CD4-positive, alpha-beta memory T cell (primary cell): ENCODE results near the gene SH3BP4. TPM values are rescaled to one million over a fixed set of nuclear protein-coding genes. Genes with fewer than 3 reads are reported as not detected.

Source experiments
- CTCF ChIA-PET: fragments of 350-600 bp; sonication (Branson Sonifier 250); formaldehyde crosslinking; loops from one replicate; lab custom pipeline; 2021; ENCODE audit warnings: inconsistent platforms; ENCODE audit not compliant: partially characterized antibody; lab: Charles Lee
- POLR2A ChIA-PET: fragments of 350-600 bp; sonication (Branson Sonifier 250); formaldehyde crosslinking; loops from one replicate; lab custom pipeline; 2021; ENCODE audit not compliant: partially characterized antibody; lab: Charles Lee
- DNase-seq, 5 donors: peaks; one replicate each; pipeline versions ENCODE4 v3.0.0 to v3.0.0-alpha.2; 2020 to 2022; ENCODE audit warnings: mixed read lengths in 1 of 5
- H3K27ac ChIP-seq: one replicate; pipeline ENCODE4 v1.7.0; 2013; ENCODE audit warnings: low read depth, low read length
- H3K27me3 ChIP-seq: 2 replicates; pipeline ENCODE4 v1.7.0; 2013; ENCODE audit warnings: mild to moderate bottlenecking, low read length, moderate library complexity; ENCODE audit not compliant: insufficient read depth
- H3K36me3 ChIP-seq: 2 replicates; pipeline ENCODE4 v1.7.0; 2013; ENCODE audit warnings: mild to moderate bottlenecking, low read length, moderate library complexity; ENCODE audit not compliant: insufficient read depth
- H3K4me1 ChIP-seq: 2 replicates; pipeline ENCODE4 v1.7.0; 2013; ENCODE audit warnings: mild to moderate bottlenecking, low read length, moderate library complexity; ENCODE audit not compliant: insufficient read depth
- H3K4me3 ChIP-seq, 2 donors: one replicate each; pipeline ENCODE4 v1.7.0; 2013; ENCODE audit warnings: low read length in 2 of 2, mild to moderate bottlenecking in 1 of 2
- H3K9me3 ChIP-seq, 2 donors: one replicate each; pipeline ENCODE4 v1.7.0; 2013; ENCODE audit warnings: low read length in 2 of 2, control low read depth in 1 of 2; ENCODE audit not compliant: control insufficient read depth in 1 of 2
- H3K27ac Mint-ChIP-seq, 7 donors: one replicate each; pipeline ENCODE4 v1.8.0; 2020 to 2021; ENCODE audit warnings: mixed read lengths in 7 of 7, mild to moderate bottlenecking in 6 of 7, inconsistent platforms in 3 of 7, moderate library complexity in 3 of 7
- H3K27me3 Mint-ChIP-seq, 2 donors: one replicate each; pipeline ENCODE4 v1.8.0; 2020 to 2021; ENCODE audit warnings: mixed read lengths in 2 of 2
- H3K36me3 Mint-ChIP-seq, 2 donors: one replicate each; pipeline ENCODE4 v1.8.0; 2020 to 2021; ENCODE audit warnings: mixed read lengths in 2 of 2, inconsistent platforms in 1 of 2, mild to moderate bottlenecking in 1 of 2
- H3K4me1 Mint-ChIP-seq, 4 donors: one replicate each; pipeline ENCODE4 v1.8.0; 2020 to 2021; ENCODE audit warnings: mixed read lengths in 4 of 4, mild to moderate bottlenecking in 1 of 4
- H3K4me3 Mint-ChIP-seq, 8 donors: one replicate each; pipeline ENCODE4 v1.8.0; 2020 to 2021; ENCODE audit warnings: mixed read lengths in 8 of 8, mild to moderate bottlenecking in 7 of 8, moderate library complexity in 6 of 8, inconsistent platforms in 3 of 8
- H3K9me3 Mint-ChIP-seq, 8 donors: one replicate each; pipeline ENCODE4 v1.8.0; 2020 to 2021; ENCODE audit warnings: mixed read lengths in 8 of 8, mild to moderate bottlenecking in 5 of 8, inconsistent platforms in 3 of 8, moderate library complexity in 1 of 8
- intact Hi-C: fragments of 100-400 bp; cut with micrococcal nuclease; formaldehyde crosslinking; loops from one replicate; pipeline ENCODE4 v1.15.1; 2023
- polyA plus RNA-seq, 2 donors: library from polyadenylated mRNA; unstranded; fragments of 300-500 nt; fragmentation: Illumina TruSeq; gene quantifications; one replicate each; pipeline ENCODE4 v1.2.3, GENCODE V29; 2021
- total RNA-seq, 2 experiments: library from RNA; stranded (reverse); gene quantifications; one replicate each; pipeline ENCODE4 v1.2.3, GENCODE V29; 2021

SH3BP4 gene
- total and polyA plus RNA-seq, 4 experiments from 2014 or later = 0.20 TPM; not detected in 3

DNA sequence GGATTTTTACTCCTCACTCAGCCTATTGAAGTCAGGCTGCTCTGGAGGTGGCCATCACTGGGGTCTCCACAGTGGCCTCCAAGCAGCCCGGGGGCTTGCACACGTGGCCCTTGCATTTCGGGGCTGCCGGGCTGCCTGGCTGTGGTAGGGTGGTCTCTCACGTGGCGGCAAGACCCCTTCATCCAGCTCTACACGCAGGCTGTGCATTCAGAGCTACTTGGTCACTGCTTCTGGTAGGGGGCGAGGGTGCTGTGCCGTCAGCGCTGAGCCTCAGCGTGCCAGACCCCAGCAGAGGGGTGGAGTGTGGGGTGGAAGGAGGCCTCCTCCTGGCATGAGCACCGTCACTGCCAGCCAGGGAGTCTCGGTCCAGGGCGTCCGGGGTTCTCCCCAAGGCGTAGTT lies 80.6 kb downstream of the SH3BP4 start:
- Histone ChIP-seq H3K36me3 (no peaks in the 10 kb centered on the region), H3K27me3 (no peaks in the 10 kb centered on the region), H3K27ac (no peak overlapping the region), H3K4me1 (no peaks in the 10 kb centered on the region), H3K9me3 (no peaks in the 10 kb centered on the region), H3K4me3 (no peak overlapping the region)
- peak overlapping the region in 1 of 7 donors; percentile 55 for H3K27ac Mint-ChIP-seq
- no peaks in the 10 kb centered on the region for H3K4me1 Mint-ChIP-seq
- no peaks in the 10 kb centered on the region for H3K9me3 Mint-ChIP-seq
- no peak overlapping the region for H3K4me3 Mint-ChIP-seq
- intact Hi-C loops = no loop called here
- ChIA-PET POLR2A (no interaction called here), CTCF (no interaction called here)
- H3K36me3 Mint-ChIP-seq = no peaks in the 10 kb centered on the region
- no peak for DNase-seq
- peaks cover 2 to 14% of the 10 kb centered on the region in 2 donors for H3K27me3 Mint-ChIP-seq

DNA sequence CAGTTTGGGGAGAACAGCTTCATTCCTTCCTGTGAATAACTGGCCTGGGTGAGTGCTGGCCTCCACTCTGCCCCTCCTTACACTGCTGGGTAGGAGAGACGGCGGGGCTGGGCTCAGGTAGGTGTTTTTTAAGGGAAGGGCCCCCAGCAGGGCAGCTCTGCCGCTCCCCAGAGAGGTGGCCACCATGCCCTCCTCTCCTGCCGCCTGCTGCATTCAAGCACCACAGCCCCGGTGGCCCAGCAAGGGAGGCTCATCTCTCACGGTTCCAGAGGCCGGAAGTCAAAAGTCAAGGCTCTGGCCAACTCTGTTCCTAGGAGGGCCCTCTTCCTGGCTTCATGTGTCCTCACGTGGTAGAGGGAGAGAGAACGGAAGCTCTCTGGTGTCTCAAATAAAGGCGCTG lies 81.1 kb downstream of the SH3BP4 start:
- CTCF ChIA-PET = no interaction called here
- POLR2A ChIA-PET = no interaction called here
- no peak overlapping the region for H3K27ac ChIP-seq
- Mint-ChIP-seq H3K4me3 (no peak overlapping the region), H3K36me3 (no peaks in the 10 kb centered on the region), H3K27ac (no peak overlapping the region), H3K27me3 (peaks cover 2 to 14% of the 10 kb centered on the region in 2 donors), H3K4me1 (no peaks in the 10 kb centered on the region), H3K9me3 (no peaks in the 10 kb centered on the region)
- H3K4me3 ChIP-seq = no peak overlapping the region
- intact Hi-C loops = no loop called here
- no peaks in the 10 kb centered on the region for H3K9me3 ChIP-seq
- H3K27me3 ChIP-seq = no peaks in the 10 kb centered on the region
- no peaks in the 10 kb centered on the region for H3K4me1 ChIP-seq
- no peaks in the 10 kb centered on the region for H3K36me3 ChIP-seq
- no peak for DNase-seq

DNA sequence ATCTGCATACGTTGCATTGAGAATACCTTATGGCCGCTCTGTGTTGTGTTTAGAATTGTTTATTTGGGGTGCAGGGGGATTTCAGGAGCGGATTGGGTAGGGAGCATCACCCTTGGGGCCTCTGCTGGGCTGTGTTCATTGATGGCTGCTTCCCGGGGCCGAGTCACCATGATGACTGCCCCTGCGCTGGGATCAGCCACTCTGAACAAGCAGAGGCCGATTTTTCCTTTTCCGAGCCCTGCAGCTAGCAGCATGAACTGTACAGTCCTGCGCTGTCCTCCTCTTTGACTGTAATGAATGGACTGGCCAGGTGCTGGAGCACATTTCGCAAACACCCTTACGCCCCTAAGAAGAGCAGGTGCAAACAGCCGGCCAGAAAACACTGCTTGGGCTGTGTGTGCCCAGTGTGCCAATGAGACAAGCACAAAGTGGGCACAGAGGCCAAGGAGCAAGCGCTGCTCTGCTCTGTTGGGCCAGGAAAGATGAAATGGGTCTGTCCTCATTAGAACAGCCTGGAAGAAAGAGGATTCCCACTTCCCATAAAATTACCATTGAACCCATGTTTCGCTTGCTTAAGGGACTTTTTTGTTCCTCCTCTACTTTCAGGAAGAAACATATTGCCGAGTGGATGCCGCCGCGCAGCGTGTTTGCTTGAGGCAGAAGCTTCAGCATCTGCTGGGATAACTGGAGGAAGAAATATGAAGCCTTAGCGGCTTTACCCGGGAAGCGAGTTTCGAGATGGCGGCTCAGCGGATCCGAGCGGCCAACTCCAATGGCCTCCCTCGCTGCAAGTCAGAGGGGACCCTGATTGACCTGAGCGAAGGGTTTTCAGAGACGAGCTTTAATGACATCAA lies 82.7 kb downstream of the SH3BP4 start:
- H3K4me1 Mint-ChIP-seq = no peaks in the 10 kb centered on the region
- Histone ChIP-seq H3K4me3 (no peak overlapping the region), H3K27me3 (no peaks in the 10 kb centered on the region), H3K4me1 (no peaks in the 10 kb centered on the region), H3K27ac (no peak overlapping the region), H3K36me3 (no peaks in the 10 kb centered on the region), H3K9me3 (no peaks in the 10 kb centered on the region)
- H3K27me3 Mint-ChIP-seq = peaks cover 2 to 5% of the 10 kb centered on the region in 2 donors
- no peak for DNase-seq
- no peaks in the 10 kb centered on the region for H3K9me3 Mint-ChIP-seq
- intact Hi-C loops = no loop called here
- H3K36me3 Mint-ChIP-seq = no peaks in the 10 kb centered on the region
- H3K27ac Mint-ChIP-seq = no peak overlapping the region
- ChIA-PET CTCF (no interaction called here), POLR2A (no interaction called here)
- no peak overlapping the region for H3K4me3 Mint-ChIP-seq

DNA sequence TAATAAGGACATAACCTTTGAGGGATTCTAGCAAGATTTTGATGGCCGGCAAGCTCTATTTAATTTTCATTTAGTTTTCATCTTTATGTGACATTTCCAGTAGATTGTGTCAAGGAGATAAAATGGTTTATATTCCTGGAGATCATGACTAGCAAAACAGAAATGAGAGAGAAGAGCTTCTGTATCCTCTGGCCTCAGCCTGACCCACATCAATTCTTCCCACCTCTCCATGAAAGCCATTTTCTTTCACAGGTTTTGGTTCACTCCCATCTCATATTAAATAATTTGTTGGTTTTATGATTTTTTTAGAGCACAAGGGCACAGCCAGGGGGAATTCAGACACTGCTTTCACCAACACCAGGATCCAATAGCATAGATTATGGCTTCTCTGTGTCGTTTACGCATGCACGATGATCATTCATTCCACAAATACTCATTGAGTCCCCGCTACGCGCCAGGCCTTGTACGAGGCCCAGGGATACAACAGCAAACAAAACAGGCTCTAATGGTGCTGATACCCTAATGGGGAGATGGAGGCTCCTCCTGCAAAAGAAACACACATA lies 85.9 kb downstream of the SH3BP4 start:
- H3K27ac ChIP-seq = no peak overlapping the region
- no peak overlapping the region for H3K27ac Mint-ChIP-seq
- H3K4me1 ChIP-seq = no peaks in the 10 kb centered on the region
- POLR2A ChIA-PET = no interaction called here
- peaks cover 0 to 2% of the 10 kb centered on the region in 2 donors for H3K27me3 Mint-ChIP-seq
- no peaks in the 10 kb centered on the region for H3K4me1 Mint-ChIP-seq
- H3K27me3 ChIP-seq = no peaks in the 10 kb centered on the region
- H3K36me3 ChIP-seq = no peaks in the 10 kb centered on the region
- H3K4me3 ChIP-seq = no peak overlapping the region
- no peak for DNase-seq
- H3K36me3 Mint-ChIP-seq = no peaks in the 10 kb centered on the region
- no peaks in the 10 kb centered on the region for H3K9me3 ChIP-seq
- CTCF ChIA-PET = no interaction called here
- no peak overlapping the region for H3K4me3 Mint-ChIP-seq
- intact Hi-C loops = no loop called here
- no peaks in the 10 kb centered on the region for H3K9me3 Mint-ChIP-seq

DNA sequence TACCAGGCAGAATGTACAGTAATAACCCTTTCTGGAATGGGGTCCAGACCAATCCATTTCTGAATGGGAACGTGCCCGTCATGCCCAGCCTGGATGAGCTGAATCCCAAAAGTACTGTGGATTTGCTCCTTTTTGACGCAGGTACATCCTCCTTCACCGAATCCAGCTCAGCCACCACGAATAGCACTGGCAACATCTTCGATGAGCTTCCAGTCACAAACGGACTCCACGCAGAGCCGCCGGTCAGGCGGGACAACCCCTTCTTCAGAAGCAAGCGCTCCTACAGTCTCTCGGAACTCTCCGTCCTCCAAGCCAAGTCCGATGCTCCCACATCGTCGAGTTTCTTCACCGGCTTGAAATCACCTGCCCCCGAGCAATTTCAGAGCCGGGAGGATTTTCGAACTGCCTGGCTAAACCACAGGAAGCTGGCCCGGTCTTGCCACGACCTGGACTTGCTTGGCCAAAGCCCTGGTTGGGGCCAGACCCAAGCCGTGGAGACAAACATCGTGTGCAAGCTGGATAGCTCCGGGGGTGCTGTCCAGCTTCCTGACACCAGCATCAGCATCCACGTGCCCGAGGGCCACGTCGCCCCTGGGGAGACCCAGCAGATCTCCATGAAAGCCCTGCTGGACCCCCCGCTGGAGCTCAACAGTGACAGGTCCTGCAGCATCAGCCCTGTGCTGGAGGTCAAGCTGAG lies 89.6 kb downstream of the SH3BP4 start:
- Histone ChIP-seq H3K4me3 (no peak overlapping the region), H3K9me3 (no peaks in the 10 kb centered on the region), H3K27me3 (no peaks in the 10 kb centered on the region), H3K4me1 (peaks cover 7% of the 10 kb centered on the region), H3K36me3 (no peaks in the 10 kb centered on the region), H3K27ac (no peak overlapping the region)
- Mint-ChIP-seq H3K27me3 (peaks cover 2% of the 10 kb centered on the region in 2 donors), H3K4me1 (peaks cover 3 to 15% (median 12%) of the 10 kb centered on the region in 4 donors), H3K9me3 (no peaks in the 10 kb centered on the region), H3K27ac (no peak overlapping the region), H3K4me3 (no peak overlapping the region), H3K36me3 (no peaks in the 10 kb centered on the region)
- CTCF ChIA-PET = no interaction called here
- no peak for DNase-seq
- intact Hi-C loops = no loop called here
- POLR2A ChIA-PET = no interaction called here

DNA sequence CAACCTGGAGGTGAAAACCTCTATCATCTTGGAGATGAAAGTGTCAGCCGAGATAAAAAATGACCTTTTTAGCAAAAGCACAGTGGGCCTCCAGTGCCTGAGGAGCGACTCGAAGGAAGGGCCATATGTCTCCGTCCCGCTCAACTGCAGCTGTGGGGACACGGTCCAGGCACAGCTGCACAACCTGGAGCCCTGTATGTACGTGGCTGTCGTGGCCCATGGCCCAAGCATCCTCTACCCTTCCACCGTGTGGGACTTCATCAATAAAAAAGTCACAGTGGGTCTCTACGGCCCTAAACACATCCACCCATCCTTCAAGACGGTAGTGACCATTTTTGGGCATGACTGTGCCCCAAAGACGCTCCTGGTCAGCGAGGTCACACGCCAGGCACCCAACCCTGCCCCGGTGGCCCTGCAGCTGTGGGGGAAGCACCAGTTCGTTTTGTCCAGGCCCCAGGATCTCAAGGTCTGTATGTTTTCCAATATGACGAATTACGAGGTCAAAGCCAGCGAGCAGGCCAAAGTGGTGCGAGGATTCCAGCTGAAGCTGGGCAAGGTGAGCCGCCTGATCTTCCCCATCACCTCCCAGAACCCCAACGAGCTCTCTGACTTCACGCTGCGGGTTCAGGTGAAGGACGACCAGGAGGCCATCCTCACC lies 90.2 kb downstream of the SH3BP4 start:
- intact Hi-C loops = no loop called here
- H3K9me3 Mint-ChIP-seq = no peaks in the 10 kb centered on the region

More for the DNA sequence above, 90.2 kb downstream of the SH3BP4 start:
- ChIA-PET CTCF (no interaction called here), POLR2A (no interaction called here)
- peaks cover 2 to 4% of the 10 kb centered on the region in 2 donors for H3K27me3 Mint-ChIP-seq
- DNase-seq = no peak
- H3K27ac Mint-ChIP-seq = no peak overlapping the region
- H3K4me1 Mint-ChIP-seq = peaks cover 3 to 15% (median 12%) of the 10 kb centered on the region in 4 donors
- Histone ChIP-seq H3K36me3 (no peaks in the 10 kb centered on the region), H3K27me3 (no peaks in the 10 kb centered on the region), H3K27ac (no peak overlapping the region), H3K4me3 (no peak overlapping the region), H3K9me3 (no peaks in the 10 kb centered on the region), H3K4me1 (peaks cover 7% of the 10 kb centered on the region)
- H3K36me3 Mint-ChIP-seq = no peaks in the 10 kb centered on the region
- H3K4me3 Mint-ChIP-seq = no peak overlapping the region
